Fibroblast of the conjunctiva (primary cell): ENCODE results near the gene SPATS2.
A peak's percentile ranks its signal among the peaks of the same experiment; 100 is the strongest.
"Not testable (repeated sequence)": the region's sequence is repeated elsewhere in the genome, so short reads cannot be mapped to it uniquely, and the experiment has no call there.

Experiments used
- DNase-seq: peaks from one replicate; pipeline ENCODE4 v3.0.0-alpha.2; 2010; ENCODE audit warnings: low read depth

The SPATS2 gene

DNA sequence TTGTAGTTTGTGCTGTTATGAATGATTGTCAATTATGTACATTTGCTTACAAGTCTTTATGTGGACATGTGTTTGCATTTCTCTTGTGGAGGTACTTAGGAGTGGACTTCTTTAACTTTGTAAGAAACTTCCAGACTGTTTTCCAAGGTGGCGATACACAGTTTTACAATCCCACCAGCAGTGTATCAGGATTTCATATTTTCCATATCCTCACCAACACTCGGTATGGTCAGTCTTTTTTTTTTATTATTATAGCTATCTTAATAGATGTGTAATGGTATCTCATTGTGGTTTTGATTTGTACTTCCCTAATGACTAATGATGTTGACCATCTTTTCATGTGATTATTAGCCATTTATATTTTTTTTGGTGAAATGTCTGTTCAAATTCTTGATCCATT is 97.9 kb downstream of the SPATS2 start:
- no peak for DNase-seq

DNA sequence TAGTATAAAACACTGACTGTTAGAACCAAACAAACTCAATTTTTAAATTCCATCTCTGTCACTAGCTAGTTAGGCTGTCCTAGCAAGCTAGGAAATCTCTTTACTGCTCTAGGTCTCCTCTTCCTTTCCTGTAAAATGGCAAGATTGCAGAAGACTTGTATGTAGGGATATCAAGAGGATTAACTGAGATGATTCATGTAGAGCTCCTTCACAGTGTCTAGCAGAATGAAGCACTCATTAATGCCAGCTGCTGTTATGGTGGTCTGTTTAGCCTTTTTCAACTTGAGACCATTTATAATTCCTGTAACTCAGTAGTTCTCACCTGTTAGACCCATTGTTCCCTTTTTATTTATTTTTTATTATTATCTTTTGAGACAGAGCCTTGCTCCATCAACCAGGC is 103.7 kb downstream of the SPATS2 start:
- DNase-seq, result peak; percentile 9

DNA sequence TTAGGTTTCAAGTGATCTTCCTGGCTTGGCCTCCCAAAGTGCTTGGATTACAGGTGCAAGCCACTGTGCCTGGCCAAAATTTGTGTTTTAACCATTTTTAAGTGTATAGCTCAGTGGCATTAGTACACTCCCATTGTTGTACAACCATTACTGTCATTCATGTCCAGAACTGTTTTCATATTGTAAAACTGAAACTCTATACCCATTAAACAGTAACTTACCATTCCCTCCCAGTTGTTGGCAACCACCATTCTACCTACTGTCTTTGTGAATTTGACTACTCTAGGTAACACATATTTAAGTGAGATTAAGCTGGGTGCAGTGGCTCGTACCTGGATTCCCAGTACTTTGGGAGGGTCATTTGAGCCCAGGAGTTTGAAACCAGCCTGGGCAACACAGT is 104.3 kb downstream of the SPATS2 start:
- DNase-seq, result no peak

DNA sequence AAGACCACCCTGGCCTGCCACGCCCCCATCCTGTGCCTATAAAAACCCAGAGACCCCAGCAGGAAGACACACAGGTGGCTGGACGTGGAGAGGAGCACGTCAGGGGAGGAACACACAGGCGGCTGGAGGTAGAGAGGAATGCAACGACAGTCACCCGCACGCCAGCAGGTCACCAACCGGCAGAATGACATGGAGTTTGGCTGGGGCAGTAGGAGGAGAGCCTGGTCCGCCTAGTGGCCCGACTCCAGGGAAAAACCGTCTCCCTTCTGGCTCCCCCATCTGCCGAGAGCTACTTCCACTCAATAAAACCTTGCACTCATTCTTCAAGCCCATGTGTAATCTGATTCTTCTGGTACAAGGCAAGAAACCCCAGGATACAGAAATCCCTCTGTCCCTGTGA is 108.8 kb downstream of the SPATS2 start:
- no peak for DNase-seq

DNA sequence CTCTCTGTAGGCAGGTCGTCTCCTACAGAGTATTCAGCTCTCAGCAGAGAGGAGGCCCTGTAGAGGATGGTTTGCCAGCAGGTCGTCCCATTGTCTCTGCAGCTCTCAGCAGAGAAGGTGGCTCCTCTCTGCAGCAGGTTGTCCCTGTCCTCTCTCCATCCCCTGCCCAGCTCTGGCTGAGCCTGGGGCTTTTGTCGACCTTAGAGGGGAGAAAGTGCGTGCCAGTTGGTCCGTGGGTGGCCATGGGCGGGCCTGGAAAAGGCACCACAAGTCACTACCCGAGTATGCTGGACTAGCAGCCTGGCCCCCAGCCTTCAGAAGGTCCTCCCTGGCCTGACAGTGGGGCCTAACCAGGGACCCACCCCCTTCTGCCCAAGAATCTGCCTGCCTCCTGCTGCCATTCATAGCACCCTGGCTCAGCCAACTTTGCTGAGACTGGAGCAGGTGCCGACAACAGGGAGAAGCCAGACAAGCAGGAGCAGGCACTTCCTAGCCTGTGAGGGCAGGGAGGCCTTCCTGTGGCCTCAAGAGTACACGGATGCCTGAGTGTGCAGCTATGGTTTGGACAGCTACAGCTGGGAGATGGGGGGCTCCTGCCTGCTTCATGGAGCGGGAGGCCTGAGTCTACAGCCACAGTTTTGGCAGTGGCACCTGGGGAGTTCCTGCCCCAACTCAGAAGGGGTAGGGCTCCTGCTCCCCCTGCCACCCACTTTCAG is 111.8 kb downstream of the SPATS2 start:
- no peak for DNase-seq

DNA sequence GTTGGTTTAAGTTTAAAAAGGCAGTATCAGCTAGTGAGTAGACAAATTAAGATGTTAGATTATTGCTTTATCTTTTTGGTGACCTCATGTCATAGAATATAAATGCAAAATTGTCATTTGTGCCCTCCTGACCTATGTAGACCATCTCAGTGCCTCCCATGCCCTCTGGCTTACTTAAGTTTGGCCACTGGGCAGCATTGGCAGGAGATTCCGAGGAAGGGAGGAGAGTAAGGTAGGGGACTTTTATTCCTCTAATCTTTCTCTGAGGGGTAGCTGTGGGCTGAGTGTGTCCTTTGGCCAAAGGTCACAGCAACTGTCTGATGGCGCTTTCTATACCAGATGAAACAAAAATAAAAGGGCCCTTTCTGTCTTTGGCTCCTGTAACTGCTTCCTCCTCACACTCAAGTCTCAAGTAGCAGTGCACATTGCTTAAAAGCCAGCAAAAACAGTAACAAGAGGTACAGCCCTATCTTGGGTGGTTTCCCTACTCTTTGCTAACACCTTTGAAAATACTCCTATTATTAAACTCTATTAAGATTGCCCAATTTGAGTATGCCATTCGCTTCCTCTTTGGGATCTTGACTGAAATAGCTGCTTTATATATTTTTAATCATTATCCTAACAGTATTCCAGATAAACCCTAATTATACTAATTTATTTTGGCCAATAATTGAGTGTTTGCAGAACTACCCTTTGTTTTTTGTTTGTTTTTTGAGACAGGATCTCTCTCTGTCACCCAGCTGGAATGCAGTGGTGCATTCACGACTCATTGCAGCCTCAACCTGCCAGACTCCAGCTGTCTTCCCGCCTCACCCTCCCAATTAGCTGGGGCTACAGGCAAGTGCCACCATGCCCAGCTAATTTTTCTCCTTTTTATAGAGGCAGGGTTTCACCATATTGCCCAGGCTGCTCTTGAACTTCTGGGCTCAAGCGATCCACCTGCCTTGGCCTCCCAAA is 115.1 kb downstream of the SPATS2 start:
- no peak for DNase-seq

DNA sequence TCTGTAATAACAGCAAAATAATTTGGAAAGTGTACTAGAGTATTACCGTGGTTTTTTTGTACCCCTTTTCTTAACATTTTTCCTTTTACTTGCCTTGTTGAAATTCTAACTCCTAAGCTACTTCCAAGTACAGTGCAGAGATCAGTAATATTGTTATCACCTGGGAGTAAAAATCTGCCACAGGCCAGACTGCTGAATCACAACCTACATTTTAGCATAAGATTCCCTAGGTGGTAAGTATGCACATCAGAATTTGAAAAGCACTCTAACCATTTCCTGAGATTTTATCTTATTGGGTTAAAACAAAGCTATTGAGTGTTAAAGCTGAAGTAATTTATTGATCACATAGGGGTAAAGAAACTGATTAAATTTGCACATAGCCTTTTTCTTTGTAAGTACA is 116.4 kb downstream of the SPATS2 start:
- no peak for DNase-seq

DNA sequence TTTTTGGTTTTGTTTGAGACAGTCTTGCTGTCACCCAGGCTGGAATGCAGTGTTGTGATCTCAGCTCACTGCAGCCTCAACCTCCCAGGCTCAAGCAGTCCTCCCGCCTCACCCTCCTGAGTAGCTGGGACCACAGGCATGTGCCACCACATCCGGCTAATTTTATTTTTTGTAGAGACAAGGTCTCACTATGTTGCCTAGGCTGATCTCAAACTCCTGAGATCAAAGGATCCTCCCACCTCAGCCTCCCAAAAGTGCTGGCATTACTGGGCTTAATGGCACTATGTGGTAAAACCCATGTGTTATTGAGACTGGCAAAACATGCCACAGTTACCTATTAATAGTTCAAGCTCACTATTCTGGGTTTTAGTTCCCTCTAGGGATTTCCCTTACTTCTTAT is 120.3 kb downstream of the SPATS2 start:
- DNase-seq, result no peak

DNA sequence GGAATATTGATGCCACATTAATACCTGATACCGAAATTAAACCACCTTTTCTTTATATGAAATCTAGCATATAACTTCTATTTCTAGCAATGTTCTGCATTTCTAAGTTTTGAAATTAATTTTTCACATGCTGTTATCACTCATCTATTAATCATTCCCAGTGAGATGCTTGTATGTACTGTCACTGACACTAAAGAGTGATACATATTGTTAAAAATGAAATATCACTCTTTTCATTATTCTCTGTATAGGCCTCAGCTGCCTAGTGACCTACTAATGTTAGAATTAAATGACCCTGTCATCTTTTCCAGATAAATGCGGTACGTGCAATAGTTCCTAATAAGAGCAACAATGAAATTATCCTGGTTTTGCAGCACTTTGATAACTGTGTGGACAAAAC is 121.9 kb downstream of the SPATS2 start:
- DNase-seq, result no peak

DNA sequence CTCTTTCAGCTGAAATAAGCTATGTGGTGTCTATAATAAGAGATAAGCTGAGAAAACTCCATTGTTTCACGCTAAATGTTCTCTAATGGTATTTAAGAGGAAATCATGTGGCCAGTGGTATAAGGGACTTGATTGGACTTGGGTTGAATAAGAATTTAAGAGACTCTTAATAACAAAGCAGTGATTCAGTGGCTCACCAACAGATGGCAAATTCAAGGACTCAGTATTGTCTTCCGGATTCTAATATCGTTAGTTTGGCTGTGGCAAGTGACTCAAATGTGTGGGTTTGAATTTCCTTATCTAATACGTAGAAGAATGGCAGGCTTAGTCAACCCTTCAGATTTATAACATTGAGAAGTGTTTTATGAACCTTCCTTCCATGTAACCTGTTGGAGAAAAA is 122.5 kb downstream of the SPATS2 start:
- DNase-seq, result no peak

DNA sequence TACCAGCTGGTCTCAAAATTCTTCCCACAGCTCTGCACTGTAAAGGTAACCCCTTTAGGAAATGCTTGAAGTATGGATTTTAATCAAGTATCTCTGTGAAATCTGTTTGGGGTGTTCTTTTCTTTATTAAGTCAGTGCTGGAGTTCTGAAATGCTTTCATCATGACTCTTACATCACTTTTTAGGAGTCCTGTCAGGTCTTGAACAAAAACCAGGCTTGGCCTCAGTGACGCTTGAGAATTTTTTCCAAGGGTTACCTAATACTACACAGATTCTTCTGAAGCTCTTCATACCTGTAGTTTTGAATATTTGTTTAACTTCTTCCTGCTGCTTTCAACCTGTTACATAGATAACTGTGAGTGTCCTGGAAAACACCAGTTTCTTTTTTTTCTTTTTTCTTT is 124.6 kb downstream of the SPATS2 start:
- no peak for DNase-seq

DNA sequence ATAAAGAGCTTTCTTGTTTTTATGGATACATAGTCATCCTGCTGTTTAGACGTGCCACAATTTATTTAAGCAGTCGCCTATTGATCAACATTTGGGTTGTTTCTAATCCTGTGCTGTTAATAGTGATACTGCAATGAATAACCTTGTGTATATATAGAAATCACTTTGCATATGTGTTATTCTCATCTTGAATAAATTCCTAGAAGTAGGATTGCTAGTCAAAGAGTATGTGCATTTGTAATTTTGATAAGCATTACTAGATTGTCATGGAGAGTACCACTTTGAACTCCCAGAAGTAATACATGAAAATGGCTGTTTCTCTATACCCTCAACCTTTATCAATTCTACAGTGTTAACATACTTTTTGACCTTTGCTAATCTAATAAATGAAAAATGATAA is 126.6 kb downstream of the SPATS2 start:
- no peak for DNase-seq

DNA sequence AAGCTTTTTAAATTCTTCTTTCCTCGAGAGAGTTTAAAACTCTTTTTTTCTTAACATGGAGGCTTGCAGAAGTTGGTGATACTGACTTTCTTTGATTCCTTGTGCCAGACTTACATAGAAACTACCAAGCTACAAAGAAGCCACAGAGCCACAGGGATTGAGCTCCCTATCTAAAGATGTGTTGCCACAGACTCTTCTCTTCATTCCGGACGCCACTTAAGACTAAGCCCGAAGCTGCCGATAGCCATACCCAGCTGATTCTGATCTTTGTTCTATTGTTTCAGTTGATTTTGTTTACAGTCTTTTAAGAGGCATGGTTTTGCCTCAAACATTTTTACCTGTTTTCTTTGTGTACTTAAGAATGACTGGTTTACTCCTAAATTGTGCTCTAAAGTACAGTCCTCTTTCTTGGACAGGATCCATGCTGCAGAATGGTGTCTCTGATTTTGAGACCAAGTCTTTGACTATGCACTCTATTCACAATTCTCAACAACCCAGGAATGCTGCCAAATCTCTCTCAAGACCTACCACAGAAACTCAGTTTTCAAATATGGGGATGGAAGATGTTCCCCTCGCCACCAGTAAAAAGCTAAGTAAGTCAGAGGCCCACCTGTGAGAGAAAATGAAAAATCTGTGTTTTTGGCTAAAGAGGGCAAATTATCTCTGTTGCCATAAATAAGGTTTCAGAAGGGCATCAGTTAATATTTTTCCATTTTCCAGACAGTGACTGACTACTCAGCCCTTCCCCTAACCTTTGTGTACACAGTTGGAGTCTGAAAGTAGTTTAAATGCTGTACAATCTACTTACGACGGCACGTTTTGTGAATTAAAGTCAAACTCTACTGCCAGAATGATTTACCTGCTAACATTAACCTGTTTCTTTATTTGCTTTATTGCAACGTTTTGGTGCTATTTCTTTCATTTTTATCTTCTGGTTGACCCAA is 129.4 kb downstream of the SPATS2 start:
- no peak for DNase-seq

DNA sequence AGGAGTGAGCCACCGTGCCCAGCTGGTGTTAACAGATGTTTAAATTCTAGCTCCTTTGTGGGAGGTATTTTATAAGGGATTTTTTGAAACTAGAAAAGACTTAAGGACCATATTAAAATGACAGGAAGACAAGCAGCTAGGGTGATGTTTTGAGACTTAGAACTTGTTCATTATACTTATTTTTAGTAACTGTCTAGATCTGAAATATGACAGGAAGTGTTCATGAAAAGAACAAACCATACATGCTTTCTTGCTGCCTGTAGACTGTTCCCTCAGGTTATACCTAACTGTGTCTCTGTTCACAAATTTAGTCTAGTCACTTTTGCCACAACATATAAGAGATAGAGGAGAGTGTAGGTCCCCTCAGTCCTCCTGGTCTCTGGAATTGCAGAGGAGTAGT is 134.6 kb downstream of the SPATS2 start:
- DNase-seq, result no peak

DNA sequence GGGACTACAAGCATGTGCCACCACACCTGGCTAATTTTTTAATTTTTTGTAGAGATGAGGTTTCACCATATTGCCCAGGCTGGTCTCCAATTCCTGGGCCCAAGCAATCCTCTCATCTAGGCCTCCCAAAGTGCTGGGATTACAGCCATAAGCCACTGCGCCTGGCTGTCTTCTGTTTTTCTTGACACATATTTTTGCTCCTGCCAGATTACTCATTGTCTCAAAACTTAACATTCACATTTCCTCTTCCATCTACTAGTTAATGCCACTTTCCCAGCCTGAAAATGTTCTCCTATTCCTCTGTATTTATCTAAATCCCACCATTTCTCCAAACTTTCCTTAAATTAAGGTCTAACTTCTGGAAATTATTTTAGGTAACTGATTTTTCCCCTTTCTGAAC is 135.3 kb downstream of the SPATS2 start:
- no peak for DNase-seq

DNA sequence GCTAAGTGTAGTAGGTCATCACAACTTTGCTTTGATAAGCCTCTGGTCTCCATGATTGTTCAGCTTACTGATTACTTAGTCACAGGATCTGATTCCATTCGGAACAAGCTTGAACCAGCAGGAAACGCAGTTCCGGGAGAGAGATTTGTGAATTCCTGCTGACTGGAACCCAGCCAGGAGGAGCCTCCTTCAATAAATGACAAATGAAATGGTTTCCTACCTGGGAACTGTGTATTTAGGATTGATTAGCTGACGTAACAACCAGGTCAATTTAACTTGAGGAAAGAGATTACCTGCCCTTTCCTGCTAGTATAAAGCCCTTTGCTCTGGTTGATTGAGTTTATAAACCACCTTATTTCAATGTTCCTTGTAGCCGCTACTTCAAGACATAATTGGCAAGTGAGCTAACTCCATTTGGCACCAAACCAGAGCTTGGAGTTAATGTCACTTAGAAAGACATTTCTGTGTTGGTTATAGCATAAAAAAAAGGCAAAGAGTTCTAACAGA is 136.5 kb downstream of the SPATS2 start:
- no peak for DNase-seq

DNA sequence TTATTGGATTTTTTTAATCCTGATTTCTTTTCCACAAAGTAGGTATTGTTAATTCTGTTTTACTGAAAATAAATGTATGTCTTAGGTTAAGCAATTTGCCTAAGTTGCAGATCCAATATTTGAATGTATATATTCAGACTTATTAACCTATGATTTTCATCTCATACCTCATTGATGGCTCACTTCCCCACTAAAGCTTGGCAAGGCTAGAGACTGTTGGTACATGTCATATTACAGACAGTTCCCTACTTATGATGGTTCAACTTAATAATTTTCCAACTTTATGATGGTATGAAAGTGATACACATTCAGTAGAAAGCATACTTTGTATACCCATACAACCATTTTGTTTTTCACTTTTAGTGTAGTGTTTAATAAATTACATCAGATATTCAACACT is 138.4 kb downstream of the SPATS2 start:
- DNase-seq, result no peak

DNA sequence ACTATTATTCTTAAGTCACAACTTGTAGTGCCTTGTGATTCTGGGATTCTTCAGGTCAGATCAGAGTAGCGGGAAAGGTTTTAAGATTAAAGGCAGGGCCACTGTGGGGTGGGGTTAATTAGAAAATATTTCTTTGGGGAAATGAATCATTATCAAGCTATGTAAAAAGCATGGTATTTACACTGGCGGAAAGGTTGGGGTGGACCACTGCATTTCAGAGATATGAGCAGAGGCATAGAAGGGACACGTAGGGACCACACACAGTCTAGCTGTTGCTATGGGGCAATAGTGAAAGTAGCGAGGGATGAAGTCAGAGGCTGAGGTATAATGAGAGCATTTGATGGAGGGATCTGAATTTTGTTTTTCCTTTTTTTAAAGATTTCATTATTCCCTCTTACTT is 139.9 kb downstream of the SPATS2 start:
- peak; percentile 57 for DNase-seq

DNA sequence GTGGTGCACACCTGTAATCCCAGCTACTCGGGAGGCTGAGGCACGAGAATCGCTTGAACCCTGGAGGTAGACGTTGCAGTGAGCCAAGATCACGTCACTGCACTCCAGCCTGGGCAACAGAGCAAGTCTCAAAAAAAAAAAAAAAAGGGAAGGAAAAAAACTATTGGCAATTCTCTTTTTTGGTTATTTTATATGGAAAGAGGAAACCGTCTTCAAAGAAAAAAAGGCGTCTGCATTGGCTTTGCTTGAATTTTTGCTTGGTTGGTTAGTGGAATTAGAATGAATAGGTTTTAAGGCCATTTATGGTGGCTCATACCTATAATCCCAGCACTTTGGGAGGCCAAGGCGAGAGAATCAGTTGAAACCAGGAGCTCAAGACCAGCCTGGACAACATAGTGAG is 142.4 kb downstream of the SPATS2 start:
- not testable (repeated sequence) for DNase-seq

DNA sequence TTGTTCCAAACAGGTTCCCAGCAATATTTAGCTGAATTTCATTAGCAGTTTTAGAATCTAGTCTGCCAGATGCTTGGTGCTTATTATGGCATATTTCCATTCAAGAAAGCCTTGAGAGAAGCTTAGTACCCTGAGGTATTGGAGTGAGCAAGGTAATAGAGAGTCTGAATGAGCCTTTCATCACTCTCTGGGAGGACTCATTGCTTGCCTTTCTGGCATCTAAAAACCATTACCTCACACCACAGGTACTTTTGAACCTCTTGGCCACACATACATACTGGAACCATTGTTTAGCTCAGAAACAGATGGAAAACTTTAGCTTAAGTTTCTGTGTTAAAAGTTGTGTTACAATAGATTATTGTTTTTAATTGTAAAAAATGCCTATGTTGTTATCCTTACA is 144.1 kb downstream of the SPATS2 start:
- no peak for DNase-seq

DNA sequence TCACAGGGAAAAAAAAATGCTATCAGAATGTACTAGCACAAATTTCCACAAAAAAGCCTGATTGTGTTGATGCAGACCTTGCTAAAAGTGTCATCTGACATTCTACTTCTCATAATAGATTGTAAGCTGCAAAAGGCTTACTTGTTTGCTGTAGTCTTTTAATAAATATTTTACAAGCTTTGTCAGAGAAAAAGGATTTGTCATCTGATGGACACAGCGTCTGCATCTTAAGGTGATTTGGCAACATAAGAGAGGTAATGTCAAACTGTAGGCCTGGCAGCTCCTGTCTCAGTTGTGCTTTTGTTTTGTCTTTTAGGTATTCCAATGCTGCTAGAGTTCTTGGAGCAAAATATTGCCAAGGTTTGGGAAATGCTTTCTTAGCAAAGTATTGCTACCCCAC is 145.3 kb downstream of the SPATS2 start:
- no peak for DNase-seq

DNA sequence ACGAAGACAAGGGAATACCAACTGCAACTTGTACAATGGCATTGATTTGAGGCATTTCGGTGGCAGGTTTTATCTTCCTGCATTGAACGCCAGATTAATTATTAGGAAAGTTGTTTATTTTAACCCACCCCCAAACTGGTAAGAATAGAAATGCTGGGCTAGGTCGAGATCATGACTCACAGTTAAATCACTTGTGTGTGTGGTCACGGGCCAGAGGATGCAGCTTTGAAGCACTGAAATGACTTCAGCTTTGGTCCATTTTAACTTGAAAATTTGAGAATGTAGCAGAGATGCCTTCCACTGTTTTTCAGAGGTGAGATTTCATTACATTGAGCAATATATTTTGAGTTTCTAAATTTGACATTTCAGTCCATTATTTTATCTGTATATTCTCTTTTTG is 148.0 kb downstream of the SPATS2 start:
- peak; percentile 46 for DNase-seq
